HG03196 (cell line): ENCODE measurements around the gene NPIPB8.
"Not testable (repeated sequence)": the region's sequence is repeated elsewhere in the genome, so short reads cannot be mapped to it uniquely, and the experiment has no call there.

Experiments
- ATAC-seq: cut with Tn5 transposase; IDR thresholded peaks from one replicate; pipeline ENCODE4 v1.9.1; 2021; ENCODE audit not compliant: unreplicated experiment

The NPIPB8 gene

GRCh38 chr16:28606291-28607115 is 31.4 kb upstream of the NPIPB8 start:
- no peak for ATAC-seq

- no peak for ATAC-seq
Measured at GRCh38 chr16:28607116-28607623, 30.7 kb upstream of the NPIPB8 start.

- not testable (repeated sequence) for ATAC-seq
Measured at GRCh38 chr16:28607681-28608495, 30.0 kb upstream of the NPIPB8 start.

- ATAC-seq = not testable (repeated sequence)
Measured at GRCh38 chr16:28608496-28608808, 29.4 kb upstream of the NPIPB8 start.

- not testable (repeated sequence) for ATAC-seq
Measured at GRCh38 chr16:28608867-28609596, 28.8 kb upstream of the NPIPB8 start.

GRCh38 chr16:28609631-28610594 is 28.0 kb upstream of the NPIPB8 start, which contains the start of gene SULT1A1:
SULT1A1 (minus strand) TSS chr16:28610044; CDS start chr16:28608855, 1,189 bp downstream.
- ATAC-seq = no peak

GRCh38 chr16:28610595-28611191 is 27.2 kb upstream of the NPIPB8 start:
- ATAC-seq = no peak

- ATAC-seq = not testable (repeated sequence)
Measured at GRCh38 chr16:28612359-28613280, 25.2 kb upstream of the NPIPB8 start.

- ATAC-seq = not testable (repeated sequence)
Measured at GRCh38 chr16:28613912-28614311, 24.0 kb upstream of the NPIPB8 start.

GRCh38 chr16:28614561-28614960 is 23.3 kb upstream of the NPIPB8 start:
- not testable (repeated sequence) for ATAC-seq

- ATAC-seq = not testable (repeated sequence)
Measured at GRCh38 chr16:28615486-28616223, 22.2 kb upstream of the NPIPB8 start.

- not testable (repeated sequence) for ATAC-seq
Measured at GRCh38 chr16:28616224-28616577, 21.7 kb upstream of the NPIPB8 start.

- no peak for ATAC-seq
Measured at GRCh38 chr16:28616636-28617035, 21.2 kb upstream of the NPIPB8 start.

- ATAC-seq = no peak
Measured at GRCh38 chr16:28617874-28618273, 20.0 kb upstream of the NPIPB8 start.

GRCh38 chr16:28620316-28620715 is 17.5 kb upstream of the NPIPB8 start:
- not testable (repeated sequence) for ATAC-seq

GRCh38 chr16:28621481-28622155 is 16.2 kb upstream of the NPIPB8 start:
- ATAC-seq = no peak

GRCh38 chr16:28622532-28623171 is 15.2 kb upstream of the NPIPB8 start:
- ATAC-seq = not testable (repeated sequence)
